Keratinocyte (primary cell): Measurements from ENCODE around the gene FOCAD. TPM values are rescaled to one million over a fixed set of nuclear protein-coding genes. Genes with fewer than 3 reads are reported as not detected.

Experiments used
- DNase-seq: peaks from one replicate; pipeline ENCODE4 v3.0.0-alpha.2; 2011; ENCODE audit warnings: low read depth, missing footprints, low spot score
- FAIRE-seq: peaks from 2 replicates; lab custom pipeline; 2011; peaks lifted over from hg19 to GRCh38; lab: Jason Lieb, UNC
- H2AFZ ChIP-seq: 2 replicates; pipeline ENCODE4 v1.6.0; 2012; ENCODE audit warnings: low read length, control low read depth, inconsistent platforms; ENCODE audit not compliant: control insufficient read depth
- H3K27ac ChIP-seq: 2 replicates; pipeline ENCODE4 v1.5.1; 2011; ENCODE audit warnings: low read length; ENCODE audit not compliant: control insufficient read depth, insufficient read depth
- H3K27me3 ChIP-seq: 3 replicates; pipeline ENCODE4 v1.6.0; 2011; ENCODE audit warnings: low read length; ENCODE audit not compliant: control insufficient read depth, insufficient read depth; ENCODE audit errors: extremely low read depth
- H3K36me3 ChIP-seq, 2 experiments: 2 replicates in 1 of 2; 3 replicates in 1 of 2; pipeline ENCODE4 v1.5.1; 2011; ENCODE audit warnings: low read length in 2 of 2, mild to moderate bottlenecking in 1 of 2; ENCODE audit not compliant: control insufficient read depth in 2 of 2, insufficient read depth in 2 of 2; ENCODE audit errors: extremely low read depth in 1 of 2
- H3K4me1 ChIP-seq: 3 replicates; pipeline ENCODE4 v1.5.1; 2011; ENCODE audit warnings: low read length; ENCODE audit not compliant: control insufficient read depth, insufficient read depth; ENCODE audit errors: extremely low read depth
- H3K4me2 ChIP-seq: 3 replicates; pipeline ENCODE4 v1.6.0; 2011; ENCODE audit warnings: low read depth, low read length; ENCODE audit not compliant: control insufficient read depth, insufficient read depth; ENCODE audit errors: extremely low read depth
- H3K4me3 ChIP-seq, 3 experiments: fragments of 200-600 bp in 1 of 3; sonication (generic) in 1 of 3; 2 replicates in 2 of 3; 3 replicates in 1 of 3; pipeline ENCODE4 v1.5.1; 2011 to 2016; ENCODE audit warnings: low read length in 3 of 3, mild to moderate bottlenecking in 3 of 3, control low read depth in 2 of 3, inconsistent platforms in 1 of 3, low read depth in 1 of 3, mixed read lengths in 1 of 3, mixed run types in 1 of 3, moderate library complexity in 1 of 3; ENCODE audit not compliant: control insufficient read depth in 2 of 3, insufficient read depth in 2 of 3; ENCODE audit errors: extremely low read depth in 1 of 3
- H3K79me2 ChIP-seq: 2 replicates; pipeline ENCODE4 v1.6.0; 2012; ENCODE audit warnings: low read length; ENCODE audit not compliant: control insufficient read depth, insufficient read depth
- H3K9ac ChIP-seq: 3 replicates; pipeline ENCODE4 v1.6.0; 2011; ENCODE audit warnings: low read length; ENCODE audit not compliant: control insufficient read depth, insufficient read depth; ENCODE audit errors: extremely low read depth
- H3K9me1 ChIP-seq: 3 replicates; pipeline ENCODE4 v1.6.0; 2011; ENCODE audit warnings: low read length; ENCODE audit not compliant: control insufficient read depth, insufficient read depth; ENCODE audit errors: extremely low read depth
- H3K9me3 ChIP-seq: 2 replicates; pipeline ENCODE4 v1.5.1; 2012; ENCODE audit warnings: low read depth, low read length; ENCODE audit not compliant: control insufficient read depth
- H4K20me1 ChIP-seq: 3 replicates; pipeline ENCODE4 v1.6.0; 2011; ENCODE audit warnings: low read length; ENCODE audit not compliant: control insufficient read depth, insufficient read depth; ENCODE audit errors: extremely low read depth
- CTCF ChIP-seq, 3 experiments: IDR thresholded peaks in 1 of 3; conservative IDR thresholded peaks in 1 of 3; optimal IDR thresholded peaks in 1 of 3; 2 replicates in 2 of 3; 3 replicates in 1 of 3; pipeline versions ENCODE3 to v1.5.1; 2011; ENCODE audit warnings: low read length in 3 of 3, mild to moderate bottlenecking in 3 of 3, moderate library complexity in 2 of 3, control low read depth in 1 of 3, inconsistent platforms in 1 of 3; ENCODE audit not compliant: insufficient read depth in 2 of 3; ENCODE audit errors: extremely low read depth in 1 of 3
- EZH2 ChIP-seq: IDR thresholded peaks from one replicate; pipeline ENCODE4 v1.6.1; 2012; ENCODE audit warnings: inconsistent platforms, mild to moderate bottlenecking, low read length, moderate library complexity
- dilution Hi-C: fragments of 300-500 bp; cut with MboI; formaldehyde crosslinking; loops from one replicate; pipeline ENCODE4 v1.7.0; 2020; ENCODE audit warnings: low sequenced_read_pairs; ENCODE audit not compliant: extremely low pct_ligation_motif_present
- polyA plus RNA-seq, 5 experiments: library from polyadenylated mRNA; depleted of rRNA in 3 of 5; stranded (reverse) in 3 of 5; stranded (forward) in 1 of 5; unstranded in 1 of 5; fragments of >200 nt; gene quantifications; 1 replicate in 1 of 5; 2 replicates in 3 of 5; 3 replicates in 1 of 5; pipeline versions ENCODE4 v1.2.1 to v1.2.3, GENCODE V29; 2011 to 2012; ENCODE audit warnings: missing spikeins in 2 of 5, low read depth in 1 of 5, low replicate concordance in 1 of 5

The FOCAD gene
- polyA plus RNA-seq, 1 donor (not counting 4 experiments of a cell fraction or from before 2014, with no cell fraction given) = 33.1 TPM

GRCh38 chr9:20692554-20692953 lies 8.5 kb downstream of the FOCAD start:
- TF ChIP-seq EZH2 = no peak
- H3K9me1 ChIP-seq = no peaks in the 10 kb centered on the region
- H4K20me1 ChIP-seq = no peaks in the 10 kb centered on the region
- H3K4me2 ChIP-seq = no peak overlapping the region
- no peaks in the 10 kb centered on the region for H3K36me3 ChIP-seq
- DNase-seq (no peak), FAIRE-seq (no peak)
- dilution Hi-C loops = no loop called here
- H3K9ac ChIP-seq = no peak overlapping the region
- no peak overlapping the region for H3K4me3 ChIP-seq
- H3K4me1 ChIP-seq = no peaks in the 10 kb centered on the region
- H3K27me3 ChIP-seq = no peaks in the 10 kb centered on the region
- peaks cover 21% of the 10 kb centered on the region for H3K79me2 ChIP-seq
- H2AFZ ChIP-seq = no peak overlapping the region
- H3K27ac ChIP-seq = no peak overlapping the region
- no peaks in the 10 kb centered on the region for H3K9me3 ChIP-seq

- Histone ChIP-seq H3K79me2 (peaks cover 19% of the 10 kb centered on the region), H4K20me1 (no peaks in the 10 kb centered on the region)
These were observed 9.0 kb downstream of the FOCAD start for GRCh38 chr9:20693068-20693467.

More at GRCh38 chr9:20693068-20693467, 9.0 kb downstream of the FOCAD start:
- FAIRE-seq (no peak), DNase-seq (no peak)
- no peak overlapping the region for H3K4me3 ChIP-seq
- no peak overlapping the region for H2AFZ ChIP-seq
- no peaks in the 10 kb centered on the region for H3K9me1 ChIP-seq
- no peaks in the 10 kb centered on the region for H3K27me3 ChIP-seq
- no peak overlapping the region for H3K27ac ChIP-seq
- dilution Hi-C loops = no loop called here
- TF ChIP-seq EZH2 = no peak
- TF ChIP-seq CTCF (optimal IDR thresholded peaks at IDR 0.05 in 1 of 3, IDR thresholded peaks at IDR 0.05 in 1 of 3, conservative IDR thresholded peaks at IDR 0.05 in 1 of 3; ENCODE audit: extremely low read depth in 1 of 3, insufficient read depth in 2 of 3, low read length in 3 of 3) = no peak
- no peak overlapping the region for H3K9ac ChIP-seq
- no peaks in the 10 kb centered on the region for H3K4me1 ChIP-seq
- no peaks in the 10 kb centered on the region for H3K9me3 ChIP-seq
- H3K36me3 ChIP-seq = no peaks in the 10 kb centered on the region
- no peak overlapping the region for H3K4me2 ChIP-seq
